Activated CD8-positive, alpha-beta memory T cell treated with anti-CD3 and anti-CD28 coated beads, Interleukin-2, amount 50 U/mL, for 48 hours (primary cell): ENCODE results near the gene RPL32.
"Not testable (repeated sequence)": the region's sequence is repeated elsewhere in the genome, so short reads cannot be mapped to it uniquely, and the experiment has no call there.

ENCODE experiments used
- DNase-seq: peaks from one replicate; pipeline ENCODE4 v3.0.0-alpha.2; 2020

The RPL32 gene

DNA sequence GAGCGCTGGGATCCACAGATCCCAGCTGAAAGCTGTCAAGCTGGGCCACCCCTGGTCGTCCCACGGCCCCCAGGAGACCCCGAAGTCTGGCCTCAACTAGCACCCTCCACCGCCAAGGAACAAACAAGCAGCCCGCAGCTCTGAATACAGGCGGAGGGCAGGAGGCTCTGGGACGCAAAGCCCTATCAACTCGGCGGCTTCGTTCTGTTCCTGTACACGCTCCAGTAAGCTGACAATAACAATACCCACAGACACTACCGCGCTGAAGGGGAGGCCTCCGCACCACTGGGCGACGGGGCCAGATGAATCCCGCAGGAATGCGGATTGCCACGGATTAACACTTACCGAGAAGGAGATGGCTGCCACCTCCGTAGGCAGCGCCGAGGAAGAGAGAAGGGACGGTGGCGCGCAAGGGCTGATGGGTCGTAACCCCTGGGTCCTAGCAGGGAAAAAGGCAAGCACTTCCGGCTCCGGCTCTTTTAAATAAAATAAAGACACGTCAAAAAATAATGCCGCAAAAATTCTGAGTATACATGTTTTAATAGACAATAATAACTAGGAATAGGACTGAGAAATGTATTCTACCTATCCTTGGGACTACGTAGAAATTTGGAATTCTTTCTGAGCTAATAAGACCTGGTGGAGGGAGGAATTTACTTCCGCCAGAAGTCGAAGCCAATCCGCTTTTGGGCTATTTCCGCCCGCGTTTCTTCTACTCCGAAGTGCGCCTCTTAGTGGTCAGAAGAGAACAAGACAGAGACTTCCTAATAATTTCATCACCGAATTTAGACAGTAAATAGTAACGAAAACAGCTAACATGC, at the start of gene RPL32:
Gene RPL32, minus strand, starts transcription at position 417 of the 821 bp plus-strand sequence. CDS start 1,328 bp downstream, outside the sequence.
- DNase-seq: peak; percentile 90

DNA sequence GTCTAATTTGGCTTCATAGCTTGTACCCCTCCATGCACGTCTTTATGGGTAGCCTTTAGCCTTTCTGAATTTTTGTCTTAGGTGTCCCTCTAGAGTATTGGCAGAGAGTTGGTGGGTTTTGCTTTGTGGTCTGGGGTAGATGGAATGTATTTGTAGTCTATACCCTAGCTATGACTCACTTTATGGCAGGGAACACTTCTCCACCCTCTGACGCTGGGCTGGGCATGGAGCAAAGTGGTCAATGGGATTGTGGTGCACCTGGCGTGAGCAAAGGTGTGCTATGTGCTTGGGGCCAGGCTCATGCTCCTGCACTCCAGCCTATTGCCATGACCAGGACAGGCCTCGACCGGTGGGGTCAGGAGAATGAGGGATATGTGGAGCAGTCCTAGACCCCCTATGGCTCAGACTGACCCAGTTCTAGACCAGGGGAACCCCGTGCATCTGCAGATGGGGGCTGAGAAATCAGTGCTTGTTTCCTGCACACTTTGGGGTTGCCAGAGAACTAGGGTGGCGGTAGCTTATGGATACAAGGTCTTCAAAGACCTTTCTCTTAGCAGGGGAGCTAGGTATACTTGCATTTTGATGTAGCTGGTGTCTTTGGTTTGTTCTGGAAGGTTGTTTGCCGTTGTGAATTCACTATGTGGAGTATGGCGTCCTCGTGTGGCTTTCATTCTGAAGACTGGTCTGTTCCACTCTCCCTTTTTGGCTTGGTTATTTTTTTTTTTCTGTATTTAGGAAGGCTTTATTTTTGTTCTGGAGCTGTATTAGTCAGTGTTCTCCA, 49.4 kb upstream of the RPL32 start:
- DNase-seq: no peak

DNA sequence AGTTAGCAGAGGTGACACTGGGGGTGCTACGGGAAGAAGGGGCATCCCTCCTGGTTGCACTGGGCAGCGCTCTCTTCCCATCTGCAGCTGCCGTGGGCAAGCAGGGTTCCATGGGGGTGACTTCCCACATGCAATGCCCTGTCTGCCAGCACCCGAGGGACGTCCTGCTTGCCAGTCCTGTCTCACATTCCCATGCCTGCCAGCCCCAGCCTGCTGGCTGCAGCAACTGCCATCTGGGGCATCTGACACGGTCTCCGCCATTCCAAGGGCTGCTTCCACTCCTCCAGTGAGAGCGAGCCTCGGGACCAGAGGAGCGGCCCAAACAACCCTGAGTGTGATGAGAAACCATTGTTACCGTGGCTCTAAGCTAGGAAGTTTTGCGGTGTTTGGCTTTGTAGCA, 45.4 kb upstream of the RPL32 start:
- DNase-seq: no peak

DNA sequence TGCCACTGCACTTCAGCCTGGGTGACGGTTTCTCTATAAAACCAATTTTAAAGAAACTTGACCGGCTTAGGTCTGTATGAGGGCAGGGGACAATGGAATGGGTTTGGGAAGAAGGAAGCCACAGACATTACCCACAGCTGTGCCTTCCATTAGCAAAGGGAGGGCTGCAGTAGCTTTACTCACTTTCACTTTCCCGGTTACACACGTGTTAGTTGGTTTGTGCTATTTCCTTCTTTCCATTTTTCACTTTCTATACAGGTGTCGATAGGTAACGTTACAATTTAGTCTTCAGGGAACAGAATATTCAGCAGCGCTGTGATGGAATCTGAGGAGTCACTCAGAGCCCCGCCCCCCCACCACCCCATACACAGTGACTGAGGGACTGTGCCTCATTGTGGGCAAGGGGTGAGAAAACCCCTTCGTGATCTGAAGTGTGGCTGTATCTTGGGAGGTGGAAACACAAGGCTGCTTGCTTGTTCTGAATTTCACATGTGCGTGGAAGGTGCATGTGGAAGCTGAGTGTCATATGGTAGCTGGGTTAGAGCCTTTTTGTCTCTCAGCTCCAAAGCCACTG, 44.8 kb upstream of the RPL32 start:
- no peak for DNase-seq

DNA sequence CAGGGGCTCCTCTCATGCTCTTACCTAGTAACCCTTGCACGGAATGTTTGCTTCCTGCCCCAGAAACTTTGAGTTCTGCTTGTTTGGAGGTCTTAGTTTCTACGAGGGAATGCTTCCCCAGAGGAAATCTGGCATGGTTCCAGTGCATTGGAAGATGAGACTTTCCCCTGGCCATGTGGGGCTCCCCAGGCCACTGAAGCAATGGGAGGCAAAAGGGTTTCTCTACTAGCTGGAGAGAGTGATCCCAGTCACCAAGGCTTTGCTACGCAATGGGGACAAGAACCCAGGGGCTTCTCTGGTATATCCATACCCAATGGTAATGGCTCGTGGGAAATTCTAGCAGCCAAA, 44.2 kb upstream of the RPL32 start:
- no peak for DNase-seq

DNA sequence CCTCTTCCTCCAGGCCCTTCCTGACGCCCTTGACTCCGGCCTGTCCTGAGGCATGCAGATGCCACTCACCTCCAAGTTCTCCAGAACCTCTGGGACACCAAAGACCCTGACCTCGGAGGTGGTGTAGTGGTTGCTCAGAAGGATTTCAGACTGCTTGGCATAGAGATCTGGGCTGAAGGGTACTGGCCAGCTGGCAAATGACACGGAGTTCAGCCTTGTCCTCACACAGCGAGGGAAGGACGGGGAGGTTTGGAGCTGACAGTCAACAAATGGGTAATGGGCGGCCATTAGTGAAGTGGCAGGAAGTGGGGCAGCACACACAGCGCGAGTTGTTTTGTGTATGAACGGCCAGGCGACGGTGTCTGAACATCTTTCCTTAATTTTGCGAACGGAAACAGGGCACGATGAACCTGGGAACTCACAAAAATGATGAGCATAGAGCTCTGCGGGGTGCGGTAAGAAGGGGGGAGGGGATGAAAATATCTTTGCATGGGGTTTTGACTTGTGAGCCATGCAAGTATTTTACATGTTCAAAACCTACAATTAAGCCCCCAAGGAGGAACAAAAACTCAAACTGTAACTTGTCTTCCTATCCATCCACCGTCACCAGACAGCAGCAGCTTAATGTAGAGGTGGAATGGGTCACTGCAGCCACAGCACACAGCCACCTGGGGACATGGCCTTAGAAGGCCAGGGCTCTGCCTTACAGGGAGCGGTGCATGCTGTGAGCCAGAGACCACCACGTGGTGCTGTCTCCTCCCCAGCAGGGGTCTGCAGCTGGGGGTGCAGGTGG, 43.6 kb upstream of the RPL32 start:
- no peak for DNase-seq

DNA sequence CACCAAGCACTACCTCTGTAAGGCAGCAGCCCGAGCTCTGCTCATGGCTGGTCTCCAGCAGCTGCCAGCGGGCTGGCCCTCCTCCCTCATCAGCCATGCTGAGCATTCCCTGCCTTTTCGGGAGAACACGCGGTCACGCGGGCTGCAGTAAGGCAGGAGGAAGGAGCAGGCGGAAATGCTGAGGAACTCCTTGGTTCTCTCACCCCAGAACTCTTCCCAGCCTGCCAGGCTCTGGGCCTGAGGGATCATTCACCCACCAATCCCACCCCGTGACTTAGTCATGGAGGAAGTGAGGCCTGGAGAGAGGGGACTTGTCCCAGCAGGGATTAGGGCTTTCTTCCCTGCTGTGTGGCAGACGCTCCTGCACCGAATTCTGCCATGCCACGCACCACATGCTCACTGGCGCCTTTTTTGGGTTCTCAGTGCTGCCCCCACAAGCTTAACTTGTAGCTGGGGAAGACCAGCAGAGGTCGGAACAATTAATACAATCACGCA, 42.9 kb upstream of the RPL32 start:
- no peak for DNase-seq

DNA sequence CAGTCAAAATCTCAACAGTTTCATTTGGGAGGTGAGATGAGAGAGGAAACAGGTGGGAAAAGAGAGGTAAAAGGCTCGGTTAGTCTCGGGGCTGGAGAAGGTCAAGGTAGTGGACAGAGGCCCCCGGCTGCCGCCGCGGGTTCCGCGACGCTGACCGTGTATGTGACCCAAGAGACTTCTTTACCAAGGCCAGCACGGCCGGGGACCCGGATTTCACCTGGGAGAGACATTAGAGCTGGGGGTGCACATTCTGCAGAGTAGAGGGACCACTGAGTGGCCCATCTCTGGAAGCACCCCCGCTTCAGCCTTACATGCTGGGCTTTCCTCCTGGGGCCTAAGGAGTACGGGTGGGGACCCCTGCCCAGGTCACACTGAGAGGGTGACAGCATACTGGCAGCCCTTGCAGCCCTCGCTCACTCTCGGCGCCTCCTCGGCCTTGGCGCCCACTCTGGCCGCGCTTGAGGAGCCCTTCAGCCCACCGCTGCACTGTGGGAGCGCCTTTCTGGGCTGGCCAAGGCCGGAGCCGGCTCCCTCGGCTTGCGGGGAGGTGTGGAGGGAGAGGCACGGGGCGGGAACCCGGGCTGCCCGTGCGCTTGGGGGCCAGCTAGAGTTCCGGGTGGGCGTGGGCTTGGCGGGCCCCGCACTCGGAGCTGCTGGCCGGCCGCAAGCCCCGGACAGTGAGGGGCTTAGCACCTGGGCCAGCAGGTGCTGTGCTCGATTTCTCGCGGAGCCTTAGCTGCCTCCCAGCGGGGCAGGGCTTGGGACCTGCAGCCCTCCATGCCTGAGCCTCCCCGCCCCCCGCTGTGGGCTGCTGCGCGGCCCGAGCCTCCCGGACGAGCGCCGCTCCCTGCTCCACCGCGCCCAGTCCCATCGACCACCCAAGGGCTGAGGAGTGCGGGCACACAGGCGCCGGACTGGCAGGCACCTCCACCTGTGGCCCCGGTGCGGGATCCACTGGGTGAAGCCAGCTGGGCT, 41.3 kb upstream of the RPL32 start:
- DNase-seq: no peak

DNA sequence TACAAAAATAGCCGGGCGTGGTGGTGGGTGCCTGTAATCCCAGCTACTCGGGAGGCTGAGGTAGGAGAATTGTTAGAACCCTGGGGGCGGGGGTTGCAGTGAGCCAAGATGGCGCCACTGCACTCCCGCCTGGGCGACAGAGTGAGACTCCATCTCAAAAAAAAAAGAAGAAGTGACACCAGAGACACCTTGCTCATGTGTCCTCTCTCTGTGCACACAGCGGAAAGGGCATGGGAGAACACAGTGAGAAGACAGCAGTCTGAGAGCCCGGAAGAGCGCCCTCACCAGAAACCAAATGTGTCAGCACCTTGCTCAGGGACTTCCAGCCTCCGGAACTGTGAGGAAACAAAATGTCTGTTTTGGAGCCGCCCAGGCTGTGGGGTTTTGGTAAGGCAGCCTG, 40.5 kb upstream of the RPL32 start:
- DNase-seq: not testable (repeated sequence)

DNA sequence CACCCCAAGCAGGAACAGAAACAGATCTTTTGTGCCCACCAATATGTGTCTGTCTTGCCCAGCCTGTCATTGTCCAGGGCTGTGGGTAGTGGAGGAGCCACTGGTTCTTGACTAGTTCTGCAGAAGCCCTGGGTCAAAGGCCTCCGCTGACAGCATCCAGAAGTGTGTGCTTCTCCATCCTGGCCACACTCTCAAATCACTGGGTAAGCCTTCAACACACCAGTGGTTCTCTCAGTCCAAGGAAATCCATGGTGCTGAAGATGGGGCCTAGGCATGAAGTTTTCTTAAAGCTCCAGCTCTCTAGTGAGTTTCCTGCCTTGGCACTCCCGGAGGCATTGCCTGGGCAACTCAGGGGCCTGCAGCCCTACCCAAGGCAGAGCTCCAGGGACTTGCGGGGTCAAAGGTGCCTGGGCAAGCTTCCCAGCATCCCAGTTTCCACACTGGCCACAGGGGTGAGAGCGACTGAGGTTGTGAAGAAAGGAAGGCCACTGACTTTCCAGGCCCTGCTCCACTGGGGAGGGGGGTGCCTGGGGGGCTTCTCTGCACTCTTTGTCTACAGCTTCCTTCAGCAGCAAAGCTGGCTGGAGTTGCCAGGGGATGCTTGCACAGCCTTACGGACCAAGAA, 37.9 kb upstream of the RPL32 start:
- DNase-seq: no peak

DNA sequence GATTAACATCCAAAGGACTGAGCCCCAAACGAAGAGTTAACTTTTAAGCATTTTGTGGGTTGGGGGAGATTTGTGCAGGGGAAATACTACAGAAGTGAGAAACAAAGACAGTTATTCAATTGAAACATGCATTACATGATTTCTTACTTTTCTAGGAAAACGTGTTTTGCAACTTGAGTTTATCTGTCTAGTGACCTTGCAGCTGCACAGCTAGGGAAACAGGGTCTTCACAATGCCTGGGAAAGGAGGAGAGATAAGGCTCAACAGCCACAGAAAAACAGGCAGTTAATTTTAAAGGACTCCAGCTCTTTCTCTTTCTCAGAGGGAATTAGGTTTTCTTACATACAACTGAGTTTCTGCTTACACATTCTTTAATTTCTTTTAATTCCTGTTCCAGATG, 37.4 kb upstream of the RPL32 start:
- not testable (repeated sequence) for DNase-seq

DNA sequence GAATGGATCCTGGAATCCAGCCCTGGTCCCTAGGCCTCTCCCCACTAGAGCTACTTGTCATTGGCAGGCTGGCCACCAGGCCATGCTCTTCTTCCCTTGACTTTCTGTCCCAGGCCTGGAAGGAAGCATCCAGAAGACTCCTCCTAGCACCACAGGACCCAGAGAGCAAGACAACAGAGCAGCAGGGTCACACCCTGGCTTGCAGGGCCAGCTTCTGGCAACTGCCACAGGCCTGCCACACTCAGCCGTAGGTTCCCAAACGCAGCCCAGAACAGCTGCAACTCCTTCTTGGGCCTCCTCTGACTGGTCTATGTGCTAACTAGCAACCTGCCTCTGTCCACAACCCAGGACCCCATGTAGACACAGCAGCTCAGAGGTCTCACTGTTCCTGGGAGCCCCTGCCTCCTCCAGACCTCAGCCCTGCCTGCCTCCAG, 36.8 kb upstream of the RPL32 start:
- DNase-seq: no peak

DNA sequence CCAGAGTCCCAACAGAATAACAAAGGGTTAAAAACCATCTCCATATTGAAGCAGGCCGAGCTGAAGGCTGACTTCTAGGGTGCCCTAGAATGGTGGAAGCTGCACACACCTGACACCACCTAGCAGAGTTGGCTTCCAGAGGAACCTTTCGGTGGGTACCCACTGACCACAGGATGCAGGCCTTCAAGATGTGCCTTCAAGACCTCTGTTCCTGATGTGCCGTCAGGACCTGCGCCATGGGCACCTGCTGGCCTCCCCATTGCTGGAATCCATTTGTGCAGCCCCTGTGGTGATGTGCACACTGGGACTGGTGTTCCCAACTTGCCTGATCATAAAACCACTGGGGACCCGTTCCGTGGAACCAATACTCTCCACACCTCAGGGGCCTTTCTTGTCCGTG, 35.7 kb upstream of the RPL32 start:
- DNase-seq: no peak

DNA sequence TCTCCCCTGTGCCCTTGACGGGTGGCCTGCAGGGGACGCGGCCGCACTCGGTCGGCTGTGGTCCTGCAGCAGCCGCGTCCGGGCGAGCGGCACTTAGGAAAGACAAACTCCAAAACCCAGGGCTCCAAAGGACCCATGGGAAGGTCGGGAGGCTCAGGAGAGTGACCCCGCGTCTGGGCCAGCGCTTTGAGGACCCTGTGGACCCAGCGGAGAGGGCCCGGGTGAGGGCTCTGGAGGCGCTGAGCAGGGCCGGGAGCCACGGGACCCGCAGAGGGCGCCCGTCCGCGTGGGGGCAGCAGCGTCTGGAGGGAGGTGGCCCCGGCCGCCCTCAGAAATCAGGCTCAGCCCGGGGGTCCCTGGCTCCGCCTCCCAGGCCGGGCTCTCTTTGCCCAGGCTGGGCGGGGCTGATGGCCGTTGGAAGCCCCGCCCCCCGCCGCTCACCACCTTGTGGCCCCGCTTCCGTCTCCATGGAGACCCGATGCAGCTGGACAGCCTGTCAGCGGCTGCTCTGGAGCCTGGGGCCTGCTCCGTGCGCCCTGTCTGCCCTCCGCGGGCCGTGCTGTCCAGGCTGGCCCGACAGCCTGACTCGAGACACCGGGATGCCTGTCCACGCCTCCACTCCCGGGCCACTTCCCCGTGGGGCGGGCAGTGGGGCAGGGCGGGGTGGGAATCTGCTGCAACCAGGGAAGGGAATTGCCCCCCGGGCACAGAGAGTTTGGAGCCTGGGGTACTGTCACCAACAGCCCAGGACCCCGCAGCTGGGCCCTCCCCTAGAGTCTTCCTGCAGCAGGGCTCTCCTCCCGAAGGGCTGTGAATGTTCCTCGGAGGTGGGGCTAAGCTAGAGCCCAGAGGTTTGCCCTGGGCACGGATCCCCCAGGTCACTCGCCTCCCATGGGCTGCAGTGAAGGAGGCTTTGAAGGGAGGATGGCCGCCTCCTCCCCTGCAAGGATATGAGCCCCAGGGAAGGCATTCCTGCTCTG, 34.8 kb upstream of the RPL32 start:
- DNase-seq: peak; percentile 68

DNA sequence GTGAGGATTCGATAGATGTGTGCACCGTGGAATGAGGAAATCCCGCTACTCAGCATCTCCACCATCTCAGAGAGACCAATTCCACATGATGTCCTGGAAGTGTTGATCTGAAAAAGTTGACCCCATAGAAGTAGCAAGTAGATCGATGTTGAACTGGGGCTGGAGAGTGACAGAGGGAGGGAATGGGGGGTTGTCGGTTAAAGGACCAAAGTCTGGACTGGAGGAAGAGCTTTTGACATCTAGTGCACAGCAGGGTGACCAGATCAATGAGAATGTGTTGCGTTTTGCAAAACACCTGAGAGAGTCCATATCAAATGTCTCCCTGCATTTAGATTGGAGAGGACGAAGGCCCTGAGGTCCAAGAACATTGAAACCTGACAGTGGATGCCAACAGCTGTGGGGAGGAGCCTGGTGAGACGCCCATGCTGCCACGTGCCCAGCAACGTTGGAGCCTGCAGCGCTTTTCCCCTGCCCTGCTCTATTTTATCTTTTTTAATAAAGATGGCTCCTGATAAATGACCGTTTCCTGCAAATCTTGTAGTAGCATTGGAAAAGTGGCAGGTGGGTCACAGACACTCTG, 30.1 kb upstream of the RPL32 start:
- DNase-seq: no peak

DNA sequence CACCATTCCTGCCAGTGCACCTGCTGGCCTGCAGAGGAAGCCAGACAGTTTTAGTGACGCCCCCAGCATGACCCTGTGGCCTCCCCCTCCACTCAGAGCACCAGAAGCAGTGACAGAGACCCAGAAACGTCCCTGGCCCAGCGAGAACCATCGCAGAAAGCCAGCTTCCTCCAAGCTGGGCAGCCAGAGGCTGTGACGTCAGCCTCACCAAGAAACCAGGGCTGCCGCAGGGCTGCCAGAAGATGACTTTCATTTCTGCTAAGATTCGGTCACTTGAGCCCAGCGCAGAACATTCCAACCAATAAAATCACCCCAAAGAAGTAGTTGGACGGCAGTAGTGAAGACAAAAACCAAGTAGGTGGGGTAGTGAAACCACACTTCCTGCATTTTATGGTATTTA, 29.6 kb upstream of the RPL32 start:
- DNase-seq: no peak

DNA sequence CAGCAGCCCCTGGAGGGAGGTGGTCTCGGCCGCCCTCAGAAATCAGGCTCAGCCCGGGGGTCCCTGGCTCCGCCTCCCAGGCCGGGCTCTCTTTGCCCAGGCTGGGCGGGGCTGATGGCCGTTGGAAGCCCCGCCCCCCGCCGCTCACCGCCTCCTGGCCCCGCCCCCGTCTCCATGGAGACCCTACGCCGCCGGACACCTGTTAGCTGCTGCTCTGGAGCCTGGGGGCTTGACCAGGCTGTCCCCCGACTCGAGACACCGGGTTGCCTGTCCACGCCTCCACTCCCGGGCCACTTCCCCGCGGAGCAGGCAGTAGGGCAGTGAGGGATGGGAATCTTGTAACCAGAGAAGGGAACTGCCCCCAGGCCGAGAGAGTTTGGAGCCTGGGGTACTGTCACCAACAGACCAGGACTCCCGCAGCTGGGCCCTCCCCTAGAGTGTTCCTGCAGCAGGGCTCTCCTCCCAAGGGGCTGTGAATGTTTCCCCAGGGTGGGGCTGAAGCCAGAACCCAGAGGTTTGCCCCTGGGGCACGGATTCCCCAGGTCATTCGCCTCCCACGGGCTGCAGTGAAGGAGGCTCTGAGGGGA, 27.8 kb upstream of the RPL32 start:
- DNase-seq: peak; percentile 69

DNA sequence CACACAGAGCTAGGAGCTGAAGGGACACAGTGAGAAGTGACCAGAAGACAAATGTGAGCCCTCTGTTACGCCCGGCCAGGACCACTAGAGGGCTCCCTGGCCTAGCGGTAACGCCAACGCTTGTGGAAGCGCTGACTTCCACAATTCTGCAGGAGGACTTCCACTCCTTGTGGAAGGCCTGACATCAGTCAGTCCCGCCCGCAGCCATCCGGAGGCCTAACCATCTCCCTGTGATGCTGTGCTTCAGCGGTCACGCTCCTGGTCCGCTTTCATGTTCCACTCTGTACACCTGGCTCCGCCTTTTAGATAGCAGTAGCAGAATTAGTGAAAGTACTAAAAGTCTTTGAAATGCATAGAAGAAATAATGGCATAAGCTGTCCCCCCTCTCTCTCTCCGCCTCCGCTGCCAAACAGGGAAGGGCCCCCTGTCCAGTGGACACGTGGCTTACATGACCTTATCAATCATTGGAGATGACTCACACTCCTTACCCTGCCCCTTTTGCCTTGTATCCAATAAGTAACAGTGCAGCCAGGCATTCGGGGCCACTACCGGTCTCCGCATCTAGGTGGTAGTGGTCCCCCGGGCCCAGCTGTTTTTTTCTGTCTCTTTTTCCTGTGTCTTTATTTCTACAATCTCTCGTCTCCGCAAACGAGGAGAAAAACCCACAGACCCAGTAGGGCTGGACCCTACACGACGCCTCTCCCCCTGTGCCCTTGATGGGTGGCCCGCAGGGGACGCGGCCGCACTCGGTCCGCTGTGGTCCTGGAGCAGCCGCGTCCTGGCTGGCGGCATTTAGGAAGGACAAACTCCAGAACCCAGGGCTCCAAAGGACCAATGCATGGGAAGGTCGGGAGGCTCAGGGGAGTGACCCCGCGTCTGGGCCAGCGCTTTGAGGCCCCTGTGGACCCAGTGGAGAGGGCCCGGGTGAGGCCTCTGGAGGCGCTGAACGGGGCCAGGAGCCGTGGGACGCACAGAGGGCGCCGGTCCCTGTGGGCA, 27.0 kb upstream of the RPL32 start:
- peak; percentile 81 for DNase-seq
